H1 (cell line): ENCODE data around the gene HPN. TPM values are rescaled to one million over a fixed set of nuclear protein-coding genes. Genes with fewer than 3 reads are reported as not detected.

ENCODE experiments used
- CTCF ChIA-PET: fragments of 300-600 bp; sonication (Branson Sonifier 250); formaldehyde crosslinking; loops from one replicate; lab custom pipeline; 2021; ENCODE audit not compliant: partially characterized antibody; lab: Charles Lee
- POLR2A ChIA-PET: fragments of 300-600 bp; sonication (Branson Sonifier 250); formaldehyde crosslinking; loops from one replicate; lab custom pipeline; 2021; ENCODE audit warnings: inconsistent platforms; ENCODE audit not compliant: partially characterized antibody; lab: Charles Lee
- DNase-seq, 2 experiments: peaks; one replicate each; pipeline versions ENCODE4 v3.0.0 to v3.0.0-alpha.2; 2010 to 2022; ENCODE audit warnings: low spot score in 2 of 2, low read depth in 1 of 2, mixed read lengths in 1 of 2
- FAIRE-seq: peaks from 2 replicates; lab custom pipeline; 2011; peaks lifted over from hg19 to GRCh38; lab: Jason Lieb, UNC
- H2AFZ ChIP-seq: 2 replicates; pipeline ENCODE4 v1.8.1; 2012; ENCODE audit warnings: low read length, inconsistent platforms
- H2AK5ac ChIP-seq: 2 replicates; pipeline ENCODE4 v1.6.1; 2013; ENCODE audit warnings: low read depth, low read length
- H2BK120ac ChIP-seq: replicated peaks from 2 replicates; pipeline ENCODE3; 2013; ENCODE audit warnings: low read depth, low read length, inconsistent platforms
- H2BK12ac ChIP-seq: 2 replicates; pipeline ENCODE4 v1.6.1; 2013; ENCODE audit warnings: low read depth, low read length
- H2BK15ac ChIP-seq: 2 replicates; pipeline ENCODE4 v1.6.1; 2013; ENCODE audit warnings: low read length
- H2BK20ac ChIP-seq: 2 replicates; pipeline ENCODE4 v1.6.1; 2013; ENCODE audit warnings: low read length
- H2BK5ac ChIP-seq: 2 replicates; pipeline ENCODE4 v1.6.1; 2013; ENCODE audit warnings: low read depth, low read length
- H3K14ac ChIP-seq: 2 replicates; pipeline ENCODE4 v1.6.1; 2013; ENCODE audit warnings: inconsistent platforms; ENCODE audit not compliant: insufficient read length
- H3K18ac ChIP-seq: 2 replicates; pipeline ENCODE4 v1.6.1; 2013; ENCODE audit warnings: low read length; ENCODE audit errors: extremely low read depth
- H3K23ac ChIP-seq: 2 replicates; pipeline ENCODE4 v1.6.1; 2013; ENCODE audit warnings: inconsistent platforms; ENCODE audit not compliant: insufficient read length
- H3K23me2 ChIP-seq: 2 replicates; pipeline ENCODE4 v1.6.1; 2013; ENCODE audit warnings: low read depth, low read length
- H3K27ac ChIP-seq: 2 replicates; pipeline ENCODE4 v1.6.1; 2011; ENCODE audit warnings: low read depth, low read length, inconsistent platforms
- H3K27me3 ChIP-seq, 4 experiments: replicated peaks in 1 of 4; 1 replicate in 1 of 4; 2 replicates in 3 of 4; pipeline versions ENCODE4 v1.6.1 to v1.8.1; 2011 to 2013; ENCODE audit warnings: low read length in 3 of 4, mild to moderate bottlenecking in 3 of 4, inconsistent platforms in 2 of 4, mixed read lengths in 2 of 4, moderate library complexity in 1 of 4; ENCODE audit not compliant: control insufficient read depth in 3 of 4, insufficient read depth in 3 of 4; ENCODE audit errors: extremely low read depth in 1 of 4
- H3K36me3 ChIP-seq, 4 experiments: 2 replicates each; pipeline versions ENCODE4 v1.6.1 to v1.8.1; 2011 to 2013; ENCODE audit warnings: mild to moderate bottlenecking in 4 of 4, low read length in 3 of 4, moderate library complexity in 2 of 4, control low read depth in 1 of 4, inconsistent platforms in 1 of 4; ENCODE audit not compliant: insufficient read depth in 4 of 4, control insufficient read depth in 2 of 4
- H3K4ac ChIP-seq: replicated peaks from 2 replicates; pipeline ENCODE3; 2013; ENCODE audit warnings: low read length, low read depth, mixed read lengths, inconsistent platforms; ENCODE audit not compliant: insufficient read length
- H3K4me1 ChIP-seq, 4 experiments: replicated peaks in 1 of 4; 1 replicate in 1 of 4; 2 replicates in 3 of 4; pipeline versions ENCODE4 v1.6.1 to v1.8.1; 2011 to 2013; ENCODE audit warnings: low read length in 3 of 4, inconsistent platforms in 2 of 4, mixed read lengths in 1 of 4; ENCODE audit not compliant: insufficient read depth in 4 of 4, control insufficient read depth in 3 of 4
- H3K4me2 ChIP-seq, 2 experiments: 2 replicates each; pipeline versions ENCODE4 v1.6.1 to v1.8.1; 2011 to 2013; ENCODE audit warnings: low read depth in 2 of 2, low read length in 2 of 2, control low read depth in 1 of 2, inconsistent platforms in 1 of 2, mild to moderate bottlenecking in 1 of 2; ENCODE audit not compliant: insufficient read depth in 1 of 2
- H3K4me3 ChIP-seq, 4 experiments: fragments of 200-600, 300-600 bp in 1 of 4; sonication (generic), shearing (Covaris generic), sonication (Bioruptor Twin) in 1 of 4; 2 replicates each; pipeline versions ENCODE4 v1.5.1 to v1.8.1; 2011 to 2016; ENCODE audit warnings: low read length in 4 of 4, low read depth in 3 of 4, control low read depth in 2 of 4, inconsistent platforms in 2 of 4, mild to moderate bottlenecking in 2 of 4, mixed read lengths in 1 of 4, moderate library complexity in 1 of 4; ENCODE audit not compliant: insufficient read depth in 2 of 4; ENCODE audit errors: extremely low read depth in 1 of 4
- H3K56ac ChIP-seq: replicated peaks from 2 replicates; pipeline ENCODE3; 2013; ENCODE audit warnings: low read depth, mild to moderate bottlenecking, mixed read lengths, low read length, inconsistent platforms; ENCODE audit not compliant: insufficient read length
- H3K79me1 ChIP-seq: 2 replicates; pipeline ENCODE4 v1.6.1; 2013; ENCODE audit warnings: low read depth, low read length, control low read depth
- H3K79me2 ChIP-seq, 2 experiments: 2 replicates each; pipeline versions ENCODE4 v1.6.1 to v1.8.1; 2012 to 2013; ENCODE audit warnings: low read length in 2 of 2, mild to moderate bottlenecking in 2 of 2, inconsistent platforms in 1 of 2; ENCODE audit not compliant: insufficient read depth in 2 of 2, control insufficient read depth in 1 of 2
- H3K9ac ChIP-seq, 4 experiments: replicated peaks in 1 of 4; 1 replicate in 1 of 4; 2 replicates in 3 of 4; pipeline versions ENCODE4 v1.6.1 to v1.8.1; 2011 to 2013; ENCODE audit warnings: low read depth in 3 of 4, low read length in 3 of 4, control low read depth in 2 of 4, mild to moderate bottlenecking in 2 of 4, moderate library complexity in 2 of 4, inconsistent platforms in 1 of 4; ENCODE audit errors: extremely low read depth in 1 of 4
- H3K9me3 ChIP-seq, 2 experiments: 2 replicates each; pipeline versions ENCODE4 v1.6.1 to v1.8.1; 2012 to 2013; ENCODE audit warnings: mild to moderate bottlenecking in 2 of 2, moderate library complexity in 2 of 2, control low read depth in 1 of 2, inconsistent platforms in 1 of 2, low read depth in 1 of 2, low read length in 1 of 2, mixed read lengths in 1 of 2; ENCODE audit not compliant: insufficient read depth in 2 of 2
- H4K20me1 ChIP-seq, 2 experiments: replicated peaks in 1 of 2; 2 replicates each; pipeline versions ENCODE3 to v1.8.1; 2011 to 2013; ENCODE audit warnings: inconsistent platforms in 2 of 2, low read length in 2 of 2, mild to moderate bottlenecking in 1 of 2; ENCODE audit not compliant: insufficient read depth in 2 of 2, control insufficient read depth in 1 of 2
- H4K5ac ChIP-seq: 2 replicates; pipeline ENCODE4 v1.6.1; 2013; ENCODE audit warnings: low read length, low read depth, mixed read lengths, inconsistent platforms; ENCODE audit not compliant: insufficient read length
- H4K8ac ChIP-seq: 2 replicates; pipeline ENCODE4 v1.8.0; 2013; ENCODE audit warnings: mild to moderate bottlenecking, moderate library complexity, low read length, inconsistent platforms; ENCODE audit not compliant: insufficient read depth; ENCODE audit errors: extremely low read depth
- H4K91ac ChIP-seq: replicated peaks from 2 replicates; pipeline ENCODE3; 2013; ENCODE audit warnings: low read length, mixed read lengths, inconsistent platforms; ENCODE audit not compliant: insufficient read length
- EZH2 ChIP-seq: fragments of 200-600 bp; sonication (generic); IDR thresholded peaks from 2 replicates; pipeline ENCODE4 v1.7.1; 2012; ENCODE audit warnings: low read depth, mild to moderate bottlenecking, moderate library complexity, low read length, inconsistent platforms; ENCODE audit not compliant: severe bottlenecking
- RAD21 ChIP-seq, 2 experiments: IDR thresholded peaks in 1 of 2; conservative IDR thresholded peaks in 1 of 2; 2 replicates each; pipeline ENCODE4 v1.6.1; 2011; ENCODE audit warnings: low read depth in 2 of 2, low read length in 2 of 2, improper control_type of control experiment in 1 of 2, inconsistent platforms in 1 of 2, mild to moderate bottlenecking in 1 of 2, moderate library complexity in 1 of 2
- RXRA ChIP-seq: IDR thresholded peaks from 2 replicates; pipeline ENCODE4 v1.6.1; 2011; ENCODE audit warnings: low read depth, mild to moderate bottlenecking, low read length, moderate library complexity; ENCODE audit not compliant: insufficient read depth
- TBP ChIP-seq: IDR thresholded peaks from 2 replicates; pipeline ENCODE4 v1.6.1; 2011; ENCODE audit warnings: low read depth, low read length, improper control_type of control experiment
- WGBS, 2 experiments: shearing (Covaris generic) in 1 of 2; methylation state at CpG; one replicate each; pipeline versions ENCODE4 v1.1.6 to v1.1.7; 2013 to 2015; ENCODE audit warnings: low lambda C conversion rate in 2 of 2, mixed read lengths in 2 of 2, inconsistent platforms in 1 of 2, low coverage in 1 of 2, missing lambda C conversion rate in 1 of 2; ENCODE audit not compliant: insufficient replicate concordance in 2 of 2, insufficient coverage in 1 of 2, insufficient read length in 1 of 2; ENCODE audit errors: extremely low coverage in 1 of 2, missing lambda C conversion rate in 1 of 2; 5-methylcytosine and 5-hydroxymethylcytosine counted together
- polyA plus RNA-seq, 7 experiments: library from polyadenylated mRNA; depleted of rRNA in 3 of 7; stranded (reverse) in 5 of 7; unstranded in 2 of 7; fragments of >200 nt in 5 of 7; fragments of 200-250 nt in 2 of 7; gene quantifications; 1 replicate in 5 of 7; 2 replicates in 1 of 7; 4 replicates in 1 of 7; pipeline versions ENCODE4 v1.2.1 to v1.2.3, GENCODE V29; 2011 to 2013; ENCODE audit warnings: missing spikeins in 2 of 7, mixed read lengths in 2 of 7
- total RNA-seq: library from RNA; stranded (reverse); fragmentation: NEBNext Ultra II Directional; extraction: Animal tissue kit (Norgen Biotek cat#: 25700); gene quantifications from 2 replicates; pipeline ENCODE4 v1.2.1, GENCODE V29; 2021

Gene HPN
- total and polyA plus RNA-seq, 2 of the 8 experiments (the other 6 are each of a cell fraction or from before 2014, with no cell fraction given) = 14.7 to 33.7 TPM

DNA sequence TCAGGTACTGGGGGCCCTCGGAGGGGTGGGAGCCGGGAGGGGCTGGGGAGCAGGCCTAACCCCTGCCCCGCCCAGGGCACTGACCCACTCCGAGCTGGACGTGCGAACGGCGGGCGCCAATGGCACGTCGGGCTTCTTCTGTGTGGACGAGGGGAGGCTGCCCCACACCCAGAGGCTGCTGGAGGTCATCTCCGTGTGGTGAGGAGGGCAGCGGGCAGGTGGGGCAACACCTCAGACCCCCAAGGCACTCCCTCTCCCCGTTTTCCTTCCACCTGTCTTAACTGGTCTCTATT lies 18.2 kb downstream of the HPN start:
- H2BK20ac ChIP-seq = no peak overlapping the region
- H3K27ac ChIP-seq = no peak overlapping the region
- no peak overlapping the region for H3K4me2 ChIP-seq
- no peak for FAIRE-seq
- H4K5ac ChIP-seq = no peak overlapping the region
- no peak overlapping the region for H2BK5ac ChIP-seq
- no peaks in the 10 kb centered on the region for H3K9me3 ChIP-seq
- no peak overlapping the region for H3K14ac ChIP-seq
- no peak overlapping the region for H3K18ac ChIP-seq
- H4K8ac ChIP-seq = no peak overlapping the region
- no peak overlapping the region for H3K4ac ChIP-seq
- TF ChIP-seq RXRA (no peak), EZH2 (no peak), RAD21 (IDR thresholded peaks at IDR 0.05 in 1 of 2, conservative IDR thresholded peaks at IDR 0.05 in 1 of 2; ENCODE audit: low read depth in 2 of 2, low read length in 2 of 2) (no peak), TBP (no peak)
- WGBS, 2 experiments = 96% methylated on average over 9 of the region's 15 CpGs; no CpG with 5 or more reads in 1 of the 2 experiments
- H3K4me1 ChIP-seq = peaks cover 0 to 11% (median 2%) of the 10 kb centered on the region in 4 experiments; a peak in 5 of 7 replicates
- ChIA-PET CTCF (interaction anchor here (3.2 to 13.0 kb wide), 4 partner anchors 15 to 82 kb away, joined by 10 to 105 read pairs (median 48); partner anchors contain the start of gene LGI4), POLR2A (interaction anchor here (0.9 to 2.3 kb wide), 3 partner anchors 8 to 81 kb away, joined by 4 to 11 read pairs (median 5); no protein-coding TSS in a partner anchor)
- H4K20me1 ChIP-seq = peaks cover 0 to 1% of the 10 kb centered on the region in 2 experiments
- no peaks in the 10 kb centered on the region for H3K79me1 ChIP-seq
- no peak overlapping the region for H2BK120ac ChIP-seq
- no peak overlapping the region for H2BK12ac ChIP-seq
- H3K56ac ChIP-seq = no peak overlapping the region
- no peak overlapping the region for H3K9ac ChIP-seq
- H3K36me3 ChIP-seq = no peaks in the 10 kb centered on the region
- H3K4me3 ChIP-seq = no peak overlapping the region
- H4K91ac ChIP-seq = no peak overlapping the region
- H2BK15ac ChIP-seq = no peak overlapping the region
- no peak for DNase-seq
- no peak overlapping the region for H3K23ac ChIP-seq
- H3K79me2 ChIP-seq = no peaks in the 10 kb centered on the region
- no peaks in the 10 kb centered on the region for H3K23me2 ChIP-seq
- H2AK5ac ChIP-seq = no peak overlapping the region
- no peak overlapping the region for H2AFZ ChIP-seq
- H3K27me3 ChIP-seq = peaks cover 0 to 2% (median 0%) of the 10 kb centered on the region in 4 experiments; a peak in 1 of 7 replicates
